HG03520 (cell line): ENCODE data around the gene MCEMP1.
"Not testable (repeated sequence)": the region's sequence is repeated elsewhere in the genome, so short reads cannot be mapped to it uniquely, and the experiment has no call there.

Experiments
- ATAC-seq: cut with Tn5 transposase; IDR thresholded peaks from one replicate; pipeline ENCODE4 v1.9.1; 2021; ENCODE audit warnings: mild to moderate bottlenecking, moderate library complexity; ENCODE audit not compliant: unreplicated experiment

The MCEMP1 gene

DNA sequence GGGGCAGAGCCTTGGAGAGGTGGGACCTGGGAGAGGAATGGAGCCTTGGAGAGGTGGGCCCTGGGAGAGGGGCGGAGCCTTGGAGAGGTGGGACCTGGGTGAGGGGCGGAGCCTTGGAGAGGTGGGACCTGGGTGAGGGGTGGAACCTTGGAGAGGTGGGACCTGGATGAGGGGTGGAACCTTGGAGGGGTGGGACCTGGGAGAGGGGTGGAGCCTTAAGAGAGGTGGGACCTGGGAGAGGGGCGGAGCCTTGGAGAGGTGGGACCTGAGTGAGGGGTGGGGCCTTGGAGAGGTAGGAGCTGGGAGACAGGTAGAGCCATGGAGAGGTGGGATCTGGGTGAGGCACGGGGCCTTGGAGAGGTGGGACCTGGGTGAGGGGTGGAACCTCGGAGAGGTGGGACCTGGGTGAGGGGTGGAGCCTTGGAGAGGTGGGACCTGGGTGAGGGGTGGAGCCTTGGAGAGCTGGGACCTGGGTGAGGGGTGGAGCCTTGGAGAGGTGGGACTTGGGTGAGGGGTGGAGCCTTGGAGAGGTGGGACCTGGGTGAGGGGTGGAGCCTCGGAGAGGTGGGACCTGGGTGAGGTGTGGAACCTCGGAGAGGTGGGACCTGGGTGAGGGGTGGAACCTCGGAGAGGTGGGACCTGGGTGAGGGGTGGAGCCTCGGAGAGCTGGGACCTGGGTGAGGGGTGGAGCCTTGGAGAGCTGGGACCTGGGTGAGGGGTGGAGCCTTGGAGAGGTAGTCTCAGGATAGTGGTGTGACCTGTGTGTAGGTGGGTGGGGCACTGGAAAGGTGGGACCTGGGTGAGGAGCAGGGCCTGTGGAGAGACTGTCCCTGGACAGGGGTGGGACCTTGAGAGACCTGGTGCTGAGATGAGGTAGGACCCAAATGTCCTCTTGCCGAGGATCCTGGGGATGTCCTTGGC is 33.0 kb upstream of the MCEMP1 start:
- ATAC-seq = not testable (repeated sequence)

DNA sequence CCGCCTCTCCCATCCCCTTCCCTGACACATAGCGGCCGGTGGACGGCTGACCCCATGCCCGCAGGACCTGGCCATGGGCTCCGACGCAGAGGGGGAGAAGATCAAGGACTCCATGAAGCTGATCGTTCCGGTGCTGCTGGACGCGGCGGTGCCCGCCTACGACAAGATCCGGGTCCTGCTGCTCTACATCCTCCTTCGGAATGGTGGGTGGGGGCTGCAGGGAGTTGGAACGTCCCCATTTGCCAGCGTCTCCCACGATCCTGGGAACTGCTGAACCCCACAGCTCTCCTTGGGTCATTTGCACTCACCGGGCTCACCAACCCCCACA is 32.4 kb upstream of the MCEMP1 start:
- no peak for ATAC-seq

DNA sequence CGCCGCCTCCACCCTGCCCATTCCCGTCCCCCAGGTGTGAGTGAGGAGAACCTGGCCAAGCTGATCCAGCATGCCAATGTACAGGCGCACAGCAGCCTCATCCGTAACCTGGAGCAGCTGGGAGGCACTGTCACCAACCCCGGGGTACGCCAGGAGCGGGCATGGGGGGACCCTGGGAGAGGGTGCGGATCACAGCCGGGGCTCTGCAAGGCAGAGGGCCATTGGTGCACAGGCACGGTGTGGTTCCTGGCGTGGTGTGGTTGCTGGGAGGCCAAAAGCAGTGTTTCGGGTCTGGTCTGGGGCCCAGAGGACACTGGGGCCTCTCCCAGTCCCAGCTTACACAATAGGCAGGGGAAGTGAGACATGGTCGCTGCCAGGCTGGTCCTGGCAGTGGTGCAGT is 31.7 kb upstream of the MCEMP1 start:
- ATAC-seq = no peak

DNA sequence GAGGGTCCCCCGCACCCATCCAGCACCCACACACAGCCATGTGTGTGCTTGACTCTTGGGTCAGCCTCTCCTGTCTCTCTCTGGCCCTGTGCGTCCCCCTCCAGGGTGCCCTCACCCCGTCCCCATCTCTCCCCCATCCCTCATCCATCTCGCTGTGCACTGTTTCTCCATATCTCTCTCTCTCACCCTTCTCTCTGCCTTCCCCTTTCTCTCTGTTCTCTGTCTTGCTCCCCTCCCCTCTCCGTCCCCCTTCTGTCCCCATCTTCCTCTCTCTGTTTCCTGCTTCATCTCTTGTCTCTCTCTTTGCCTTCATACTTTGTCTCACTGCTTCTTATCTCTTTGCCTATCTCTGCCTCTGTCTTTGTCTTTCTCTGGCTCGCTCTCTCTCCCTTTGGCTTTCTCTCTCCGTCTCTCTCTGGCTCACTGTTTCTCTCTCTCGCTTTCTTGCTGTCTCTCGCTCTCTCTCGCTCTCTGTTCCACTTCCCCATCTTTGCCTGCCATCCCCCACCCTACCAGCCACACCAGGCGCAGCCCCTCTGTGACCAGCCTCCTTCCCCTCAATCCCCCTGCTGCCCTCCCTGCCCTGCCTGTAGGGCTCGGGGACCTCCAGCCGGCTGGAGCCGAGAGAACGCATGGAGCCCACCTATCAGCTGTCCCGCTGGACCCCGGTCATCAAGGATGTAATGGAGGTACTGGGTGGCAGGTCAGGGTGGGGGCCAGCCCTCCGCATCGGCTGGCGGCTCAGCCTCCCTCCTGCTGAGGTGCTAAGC is 31.0 kb upstream of the MCEMP1 start:
- ATAC-seq = no peak

DNA sequence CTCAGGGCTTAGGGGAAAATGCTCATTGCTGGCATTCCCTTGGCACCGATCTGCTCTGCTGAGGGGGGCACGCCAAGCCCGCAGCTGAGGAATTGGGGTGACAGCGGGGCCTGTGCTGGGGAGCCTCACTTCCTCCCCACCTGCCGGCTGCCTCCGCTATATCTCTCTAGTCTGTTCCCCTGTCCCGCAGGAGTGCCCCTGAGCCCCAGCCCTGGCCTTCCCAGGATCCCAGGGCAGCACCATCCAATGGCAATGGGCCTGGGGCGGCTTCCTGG is 30.5 kb upstream of the MCEMP1 start:
- no peak for ATAC-seq

DNA sequence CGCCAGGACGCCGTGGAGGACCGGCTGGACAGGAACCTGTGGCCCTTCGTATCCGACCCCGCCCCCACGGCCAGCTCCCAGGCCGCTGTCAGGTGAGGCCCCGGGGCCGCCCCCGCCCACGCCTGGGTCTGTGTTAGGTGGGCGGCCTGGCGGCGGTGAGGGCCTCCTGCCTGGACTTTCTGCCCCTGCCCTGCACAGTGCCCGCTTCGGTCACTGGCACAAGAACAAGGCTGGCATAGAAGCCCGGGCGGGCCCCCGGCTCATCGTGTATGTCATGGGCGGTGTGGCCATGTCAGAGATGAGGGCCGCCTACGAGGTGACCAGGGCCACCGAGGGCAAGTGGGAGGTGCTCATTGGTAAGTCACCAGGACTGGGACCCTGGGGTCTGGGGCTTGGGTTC is 29.7 kb upstream of the MCEMP1 start:
- ATAC-seq = no peak

DNA sequence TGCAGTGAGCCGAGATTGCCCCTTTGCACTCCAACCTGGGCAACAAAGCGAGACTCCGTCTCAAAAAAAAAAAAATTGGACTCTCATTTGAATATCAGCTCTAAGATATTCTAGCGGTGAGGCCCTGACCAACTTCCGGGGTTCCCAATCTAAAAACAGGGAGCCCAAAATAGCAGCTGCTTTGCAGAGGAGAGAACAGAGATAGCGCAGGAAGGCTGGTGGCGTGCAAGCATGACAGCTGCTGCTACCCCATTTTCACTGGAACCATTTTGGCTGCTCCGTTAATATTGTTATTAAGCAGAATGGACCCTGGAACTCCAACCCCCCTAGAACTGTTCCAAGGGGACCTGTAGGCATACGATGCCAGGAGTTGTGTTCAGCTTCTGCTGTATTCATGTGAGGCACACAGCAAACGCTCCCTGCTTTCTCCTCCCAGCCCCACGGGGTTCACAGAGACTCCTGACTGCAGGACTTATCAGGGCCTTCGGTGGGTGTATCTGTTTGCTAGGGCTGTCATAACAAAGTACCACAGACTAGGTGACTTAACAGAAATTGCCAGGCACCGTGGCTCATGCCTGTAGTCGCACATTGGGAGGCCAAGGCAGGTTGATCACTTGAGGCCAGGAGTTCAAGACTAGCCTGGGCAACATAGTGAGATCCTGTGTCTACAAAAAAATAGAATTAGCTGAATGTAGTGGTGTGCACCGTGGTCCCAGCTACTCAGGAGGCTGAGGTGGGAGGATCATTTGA is 28.4 kb upstream of the MCEMP1 start:
- ATAC-seq = no peak

DNA sequence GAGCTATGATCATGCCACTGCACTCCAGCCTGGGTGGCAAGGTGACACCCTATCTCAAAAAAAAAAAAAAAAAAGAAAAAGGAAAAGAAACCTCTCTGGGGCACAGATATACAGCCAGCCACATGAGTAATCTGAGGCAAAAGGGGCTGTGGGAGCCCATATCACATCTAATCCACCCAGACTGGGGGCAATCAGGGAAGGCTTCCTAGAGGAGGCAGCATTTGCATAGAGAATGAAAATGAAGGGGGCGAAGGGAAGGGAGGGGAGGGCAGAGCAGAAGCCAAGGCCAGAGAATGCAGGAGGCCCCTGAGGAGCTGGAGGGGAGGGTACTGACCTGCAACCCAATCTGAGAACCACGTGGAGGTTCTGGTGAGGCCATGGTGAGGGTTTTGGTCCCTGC is 26.7 kb upstream of the MCEMP1 start:
- no peak for ATAC-seq

DNA sequence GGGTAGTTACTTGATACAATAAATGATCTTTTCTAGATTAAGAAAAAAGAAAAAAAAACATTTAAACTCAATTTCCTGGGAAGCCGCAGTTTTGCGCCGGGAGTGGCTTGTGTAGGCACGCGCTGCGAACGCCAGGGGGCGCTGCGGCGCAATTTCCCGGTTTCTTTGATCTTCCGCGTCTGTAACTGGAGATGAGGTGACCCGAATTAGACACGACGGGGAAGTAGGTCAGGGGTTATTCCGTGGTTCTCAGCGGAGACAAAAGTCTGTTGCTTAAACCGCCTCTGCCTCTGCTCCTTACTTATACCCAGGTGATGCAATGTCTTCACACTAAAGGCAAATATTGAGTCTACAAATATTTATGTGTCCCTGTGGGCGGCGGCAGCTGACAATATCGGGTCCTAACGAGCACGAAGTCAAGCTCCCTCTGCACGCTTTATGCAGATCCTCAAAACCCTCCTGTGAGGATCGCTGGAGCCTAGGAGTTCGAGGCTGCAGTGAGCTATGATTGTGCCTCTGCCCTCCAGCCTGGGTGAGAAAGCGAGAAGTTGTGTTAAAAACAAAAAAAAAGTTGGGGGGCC is 24.7 kb upstream of the MCEMP1 start:
- no peak for ATAC-seq

DNA sequence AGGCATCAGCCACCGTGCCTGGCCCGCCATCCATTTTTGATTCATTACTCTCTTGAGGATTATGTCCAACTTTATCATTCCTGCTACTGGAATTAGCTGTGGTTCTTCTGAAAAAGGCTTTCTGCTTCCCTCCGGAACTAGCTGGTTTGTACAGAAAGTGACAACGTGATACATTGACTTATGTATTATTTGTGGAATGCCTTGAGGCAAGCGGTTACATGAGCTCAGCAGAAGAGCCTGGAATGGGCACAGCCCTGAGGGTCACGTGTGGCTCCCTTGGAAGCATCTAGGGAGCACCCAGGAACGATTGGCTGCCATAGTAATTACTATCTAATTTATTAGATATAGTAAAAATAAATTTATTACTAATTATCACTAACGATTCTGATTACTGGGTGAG is 22.5 kb upstream of the MCEMP1 start:
- ATAC-seq = no peak

DNA sequence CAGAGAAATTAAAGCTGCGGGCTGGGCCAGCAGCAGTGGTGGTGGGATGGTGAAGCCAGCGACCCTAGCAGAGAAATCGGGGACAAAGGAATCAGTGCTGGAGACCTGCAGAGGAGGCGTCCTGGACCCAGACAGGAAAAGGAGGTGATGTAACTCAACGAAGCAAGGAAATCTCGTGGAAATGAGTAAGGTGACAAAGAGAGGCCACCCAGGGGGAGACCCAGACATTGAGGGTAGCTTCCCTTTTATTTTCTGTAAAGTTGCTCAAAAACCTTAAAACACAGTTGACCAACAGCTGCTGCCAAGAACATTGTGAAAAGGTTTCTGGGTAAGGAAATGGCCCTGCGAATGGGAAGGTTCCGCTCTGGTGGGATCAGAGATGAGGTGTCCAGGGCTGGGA is 21.3 kb upstream of the MCEMP1 start:
- no peak for ATAC-seq

DNA sequence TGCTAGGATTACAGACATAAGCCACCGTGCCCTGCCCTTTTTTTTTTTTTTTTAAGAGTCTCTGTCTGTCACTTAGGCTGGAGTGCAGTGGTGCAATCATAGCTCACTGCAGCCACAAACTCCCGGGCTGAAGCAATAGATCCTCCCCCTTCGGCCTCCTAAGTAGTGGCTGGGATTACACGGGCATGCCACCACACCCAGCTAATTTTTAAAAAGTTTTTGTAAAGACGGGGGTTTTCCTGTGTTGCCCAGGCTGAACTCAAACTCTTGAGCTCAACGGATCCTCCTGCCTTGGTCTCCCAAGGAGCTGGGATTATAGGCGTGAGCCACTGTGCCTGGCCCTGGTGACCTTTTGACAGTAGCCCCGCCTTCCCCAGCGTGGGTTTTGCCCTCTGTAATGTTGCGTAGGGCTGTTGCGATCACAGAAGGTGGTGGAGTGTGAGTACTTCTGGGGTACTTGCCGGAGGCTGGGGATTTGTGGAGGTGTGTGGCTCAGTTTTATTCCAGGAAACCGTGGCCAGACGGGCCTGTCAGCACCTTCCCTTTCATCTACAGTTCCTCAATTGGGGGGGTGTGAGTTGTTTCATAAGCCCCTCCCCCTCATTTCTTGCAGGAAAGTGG is 19.6 kb upstream of the MCEMP1 start:
- no peak for ATAC-seq

DNA sequence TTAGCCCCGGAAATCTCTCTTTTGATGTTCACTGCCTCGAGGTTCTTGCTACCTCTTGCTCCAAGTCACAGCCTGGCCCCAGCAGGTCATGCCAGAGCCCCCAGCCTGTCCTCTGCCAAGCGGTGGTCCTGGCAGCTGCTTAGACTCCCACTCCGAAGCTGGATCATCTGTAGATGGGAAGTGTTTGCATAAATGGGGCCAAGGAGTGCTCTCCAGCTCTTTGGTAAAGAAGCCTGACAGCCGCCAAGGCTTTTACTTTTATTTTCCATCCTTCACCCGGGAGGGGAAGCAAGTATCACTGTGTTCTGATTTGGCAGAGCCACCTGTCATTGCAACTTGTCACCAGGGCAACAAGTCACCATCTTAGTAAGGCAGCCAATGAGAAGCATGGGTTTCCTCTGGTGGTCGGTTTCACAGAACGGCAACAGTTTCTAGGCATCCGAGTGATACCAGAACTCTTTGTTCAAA is 18.6 kb upstream of the MCEMP1 start:
- no peak for ATAC-seq

DNA sequence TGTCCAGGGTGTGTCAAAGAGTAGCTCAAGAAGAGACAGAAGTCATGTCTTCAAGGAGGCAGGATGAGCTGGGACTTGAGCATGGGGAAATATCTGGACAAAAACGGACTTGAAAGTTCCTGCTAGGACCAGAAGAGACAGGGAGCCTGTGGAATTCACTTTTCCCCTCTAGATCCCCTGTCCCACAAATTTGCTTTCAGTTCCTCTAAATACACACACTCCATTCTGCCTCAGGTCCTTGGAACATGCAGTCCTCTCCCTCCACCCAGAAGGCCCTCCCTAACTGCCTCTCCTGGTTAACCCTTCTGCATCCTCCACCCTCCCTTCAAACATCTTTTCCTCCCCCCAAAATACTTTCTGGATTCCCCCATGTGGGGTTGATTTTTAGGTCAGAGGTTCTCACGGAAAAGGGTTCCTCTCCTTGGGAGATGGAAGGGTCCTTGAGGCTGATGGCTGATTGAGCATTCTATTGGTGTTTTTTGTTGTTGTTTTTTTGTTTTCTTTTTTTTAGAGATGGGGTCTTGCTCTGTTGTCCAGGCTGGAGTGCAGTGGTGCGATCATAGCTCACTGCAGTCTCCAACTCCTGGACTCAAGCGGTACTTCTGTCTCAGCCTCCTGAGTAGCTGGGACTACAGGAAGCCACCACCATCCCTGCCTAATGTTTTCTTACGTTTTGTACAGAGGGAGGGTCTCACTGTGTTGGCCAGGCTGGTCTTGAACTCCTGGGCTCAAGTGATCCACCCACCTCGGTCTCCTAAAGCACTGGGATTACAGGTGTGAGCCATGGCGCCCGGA is 14.9 kb upstream of the MCEMP1 start:
- ATAC-seq = no peak

DNA sequence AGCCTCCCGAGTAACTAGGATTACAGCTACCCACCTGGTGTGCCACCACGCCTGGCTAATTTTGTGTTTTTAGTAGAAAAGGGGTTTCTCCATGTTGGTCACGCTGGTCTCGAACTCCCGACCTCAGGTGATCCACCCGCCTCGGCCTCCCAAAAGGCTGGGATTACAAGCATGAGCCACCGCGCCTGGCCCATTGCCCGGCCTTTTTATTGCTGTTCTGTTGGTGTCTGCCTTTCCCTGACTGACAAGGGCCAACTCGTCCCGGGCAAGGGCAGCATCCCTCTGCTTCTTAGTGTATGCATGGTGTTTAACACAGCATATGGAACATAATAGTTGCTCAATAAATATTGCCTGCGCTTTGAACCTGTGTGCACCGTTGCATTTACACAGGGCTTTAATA is 14.2 kb upstream of the MCEMP1 start:
- no peak for ATAC-seq

DNA sequence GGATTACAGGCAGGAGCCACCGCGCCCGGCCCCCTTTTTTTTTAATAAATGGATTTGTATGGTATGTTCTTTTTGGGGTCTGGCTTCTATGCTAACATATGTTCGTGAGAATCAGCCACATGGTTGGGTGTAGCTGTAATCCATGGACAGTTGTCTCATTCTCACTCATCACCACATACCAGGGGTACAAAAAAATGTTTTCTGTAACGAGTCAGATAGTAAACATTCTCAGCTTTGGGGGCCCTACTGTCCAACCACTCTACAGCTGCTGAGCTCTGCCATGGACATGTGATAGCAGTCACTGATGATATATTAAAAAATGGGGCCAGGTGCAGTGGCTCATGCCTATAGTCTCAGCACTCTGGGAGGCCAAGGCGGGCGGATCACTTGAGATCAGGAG is 13.2 kb upstream of the MCEMP1 start:
- ATAC-seq = no peak

DNA sequence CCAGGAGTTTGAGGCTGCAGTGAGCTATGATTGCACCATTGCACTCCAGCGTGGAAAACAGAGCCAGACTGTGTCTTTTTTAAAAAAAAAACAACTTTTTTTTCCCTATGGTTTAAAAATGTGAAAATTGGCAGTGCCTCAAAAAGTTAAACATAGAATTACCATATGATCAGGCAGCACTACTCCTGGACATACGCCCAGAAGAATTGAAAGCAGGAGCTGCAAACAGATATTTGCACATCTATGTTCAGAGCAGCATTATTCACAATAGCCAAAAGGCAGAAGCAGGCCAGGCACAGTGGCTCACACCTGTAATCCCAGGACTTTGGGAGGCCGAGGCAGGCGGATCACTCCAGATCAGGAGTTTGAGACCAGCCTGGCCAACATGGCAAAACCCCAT is 11.8 kb upstream of the MCEMP1 start:
- no peak for ATAC-seq

DNA sequence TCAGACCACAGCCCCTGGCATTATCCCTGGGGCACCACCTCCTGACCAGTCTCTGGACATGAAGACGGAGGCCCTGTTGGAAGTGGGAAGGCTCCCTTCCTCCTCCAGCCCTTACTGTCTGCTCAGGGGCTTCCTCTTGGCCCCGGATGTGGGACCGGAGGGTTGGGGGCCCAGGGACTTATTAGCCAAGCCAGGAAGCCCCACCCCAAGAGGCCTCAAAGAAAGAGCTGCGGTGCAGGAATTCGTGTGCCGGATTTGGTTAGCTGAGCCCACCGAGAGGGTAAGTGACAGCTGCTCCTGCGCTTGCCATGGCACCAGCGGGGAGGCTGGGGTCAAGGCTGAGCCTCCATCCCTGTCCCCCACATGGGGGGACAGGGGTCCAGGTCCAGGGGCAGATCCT is 8.0 kb upstream of the MCEMP1 start, which contains the start of gene RETN:
RETN (plus strand) TSS at position 208 of the 400 bp plus-strand sequence. CDS start 278 bp downstream, outside the sequence.
- no peak for ATAC-seq

DNA sequence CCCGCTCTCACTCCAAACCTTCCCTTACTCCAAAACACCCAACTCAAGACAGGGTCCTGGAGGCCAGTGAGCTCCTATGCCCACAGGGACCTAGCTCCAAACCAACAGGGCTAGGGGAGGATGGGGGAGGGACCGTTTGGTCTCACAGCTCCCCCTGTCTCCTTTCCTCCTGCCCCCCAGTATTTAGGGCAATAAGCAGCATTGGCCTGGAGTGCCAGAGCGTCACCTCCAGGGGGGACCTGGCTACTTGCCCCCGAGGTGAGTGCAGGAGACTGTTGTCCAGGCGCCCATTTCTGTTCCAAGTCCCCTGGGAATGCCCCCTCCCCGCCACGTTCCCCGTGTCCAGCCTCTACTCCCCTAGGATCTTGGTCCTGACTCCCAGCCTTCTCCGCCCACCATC is 7.2 kb upstream of the MCEMP1 start:
- no peak for ATAC-seq

DNA sequence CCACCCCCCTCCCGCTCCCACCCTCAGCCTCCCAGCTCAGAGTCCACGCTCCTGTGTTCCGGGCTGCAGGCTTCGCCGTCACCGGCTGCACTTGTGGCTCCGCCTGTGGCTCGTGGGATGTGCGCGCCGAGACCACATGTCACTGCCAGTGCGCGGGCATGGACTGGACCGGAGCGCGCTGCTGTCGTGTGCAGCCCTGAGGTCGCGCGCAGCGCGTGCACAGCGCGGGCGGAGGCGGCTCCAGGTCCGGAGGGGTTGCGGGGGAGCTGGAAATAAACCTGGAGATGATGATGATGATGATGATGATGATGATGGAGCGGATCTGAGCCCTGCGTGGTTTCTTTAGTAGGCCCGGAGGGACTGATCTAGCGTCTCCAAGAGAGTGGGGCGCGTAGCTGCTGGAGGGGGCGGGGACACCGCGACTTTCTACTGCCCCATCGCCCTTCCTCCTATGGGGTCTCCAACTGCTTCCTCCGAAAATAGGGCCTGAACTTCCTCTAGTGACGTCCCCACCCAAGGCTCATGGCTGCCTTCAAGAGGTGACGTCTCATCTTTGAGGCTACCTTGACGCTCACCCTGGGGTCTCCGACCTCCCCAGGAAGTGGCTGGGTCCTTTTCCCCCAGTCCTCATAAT is 6.6 kb upstream of the MCEMP1 start:
- no peak for ATAC-seq
